Activated B cell treated with CpG ODN at 0.5 μM for 24 hours (primary cell): ENCODE measurements around the gene ENHO. TPM values are rescaled to one million over a fixed set of nuclear protein-coding genes. Genes with fewer than 3 reads are reported as not detected.

Experiments
- ATAC-seq: fragments of 200-7000 bp; cut with Tn5 transposase; one replicate; pipeline ENCODE4 v1.10.0; 2021; ENCODE audit warnings: low read depth, mild to moderate bottlenecking, moderate library complexity
- CTCF ChIA-PET: fragments of 350-600 bp; sonication (Branson Sonifier 250); formaldehyde crosslinking; loops from one replicate; lab custom pipeline; 2021; ENCODE audit warnings: antibody characterized with exemption; lab: Charles Lee
- POLR2A ChIA-PET: fragments of 350-600 bp; sonication (Branson Sonifier 250); formaldehyde crosslinking; loops from one replicate; lab custom pipeline; 2021; ENCODE audit warnings: antibody characterized with exemption; lab: Charles Lee
- DNase-seq: peaks from one replicate; pipeline ENCODE4 v3.0.0; 2022
- H3K27ac Mint-ChIP-seq: one replicate; pipeline ENCODE4 v1.8.0; 2020; ENCODE audit warnings: mixed read lengths
- H3K27me3 Mint-ChIP-seq: one replicate; pipeline ENCODE4 v1.8.0; 2021; ENCODE audit warnings: mixed read lengths
- H3K36me3 Mint-ChIP-seq: one replicate; pipeline ENCODE4 v1.8.0; 2021; ENCODE audit warnings: low read depth, mixed read lengths
- H3K4me1 Mint-ChIP-seq: one replicate; pipeline ENCODE4 v1.8.0; 2021; ENCODE audit warnings: mixed read lengths
- H3K4me3 Mint-ChIP-seq: one replicate; pipeline ENCODE4 v1.8.0; 2020; ENCODE audit warnings: mild to moderate bottlenecking, mixed read lengths
- H3K9me3 Mint-ChIP-seq: one replicate; pipeline ENCODE4 v1.8.0; 2020; ENCODE audit warnings: mixed read lengths
- intact Hi-C: fragments of 100-400 bp; cut with micrococcal nuclease; formaldehyde crosslinking; loops from one replicate; pipeline ENCODE4 v1.15.1; 2024
- total RNA-seq: library from RNA; stranded (reverse); gene quantifications from 2 replicates; pipeline ENCODE4 v1.2.3, GENCODE V29; 2022
- TF ChIP-seq, protein P1 (sequence below): fragments of 200-600 bp; IDR thresholded peaks from one replicate; pipeline ENCODE4 v1.8.0; 2022; ENCODE audit warnings: antibody characterized with exemption, mild to moderate bottlenecking

ENHO gene
- not detected in 2 replicates for total RNA-seq

DNA sequence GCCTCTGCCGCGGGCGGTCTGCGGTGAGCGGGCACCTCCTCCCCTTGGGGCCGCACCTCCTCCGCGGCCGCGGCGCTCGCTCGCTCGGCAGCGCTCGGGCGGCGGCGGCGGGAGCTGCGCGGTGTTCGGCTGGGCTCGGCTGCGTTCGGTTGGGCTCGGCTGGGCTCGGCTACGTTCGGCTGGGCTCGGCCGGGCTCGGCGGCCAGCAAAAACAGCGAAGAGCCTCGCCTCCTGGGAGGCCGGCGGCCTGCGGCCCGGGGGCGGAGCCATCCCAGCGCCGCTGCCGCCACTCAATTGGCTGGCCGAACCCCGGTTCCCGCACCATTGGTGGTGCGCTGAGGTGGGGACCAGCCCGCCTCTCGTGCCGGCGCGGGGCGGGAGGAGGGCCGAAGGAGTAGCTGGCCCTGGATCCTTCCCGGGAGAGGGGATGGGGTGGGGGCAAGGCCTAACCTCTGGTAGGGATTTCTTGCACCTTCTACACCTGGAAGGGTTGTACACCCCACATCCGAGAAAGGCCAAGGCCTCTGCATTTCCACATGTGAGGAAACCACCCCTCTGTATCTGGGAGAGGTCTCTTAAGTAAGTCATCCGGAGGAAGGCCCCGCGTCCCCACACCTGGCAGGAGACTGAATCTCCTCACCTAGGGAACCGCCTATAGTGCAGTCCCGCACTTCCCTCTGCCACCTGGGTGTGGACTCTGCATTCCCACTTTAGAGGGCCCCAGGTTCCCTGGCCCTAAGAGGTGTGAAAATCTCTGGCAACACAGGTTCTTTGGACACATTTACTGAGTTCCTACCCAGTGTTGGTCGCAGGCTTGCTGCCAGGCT, at the start of gene ENHO:
Gene ENHO, minus strand, starts transcription at position 20 of the 827 bp plus-strand sequence. CDS start 1,295 bp downstream, outside the sequence.
- ATAC-seq (peak; percentile 98), DNase-seq (peak; percentile 93)
- Mint-ChIP-seq H3K36me3 (no peaks in the 10 kb centered on the region), H3K27ac (no peak within 1 kb of the TSS), H3K9me3 (no peaks in the 10 kb centered on the region), H3K4me1 (peaks cover 9% of the 10 kb centered on the region), H3K4me3 (peak within 1 kb of the TSS; percentile 66), H3K27me3 (peaks cover 19% of the 10 kb centered on the region)
- TF ChIP-seq, protein P1, sequence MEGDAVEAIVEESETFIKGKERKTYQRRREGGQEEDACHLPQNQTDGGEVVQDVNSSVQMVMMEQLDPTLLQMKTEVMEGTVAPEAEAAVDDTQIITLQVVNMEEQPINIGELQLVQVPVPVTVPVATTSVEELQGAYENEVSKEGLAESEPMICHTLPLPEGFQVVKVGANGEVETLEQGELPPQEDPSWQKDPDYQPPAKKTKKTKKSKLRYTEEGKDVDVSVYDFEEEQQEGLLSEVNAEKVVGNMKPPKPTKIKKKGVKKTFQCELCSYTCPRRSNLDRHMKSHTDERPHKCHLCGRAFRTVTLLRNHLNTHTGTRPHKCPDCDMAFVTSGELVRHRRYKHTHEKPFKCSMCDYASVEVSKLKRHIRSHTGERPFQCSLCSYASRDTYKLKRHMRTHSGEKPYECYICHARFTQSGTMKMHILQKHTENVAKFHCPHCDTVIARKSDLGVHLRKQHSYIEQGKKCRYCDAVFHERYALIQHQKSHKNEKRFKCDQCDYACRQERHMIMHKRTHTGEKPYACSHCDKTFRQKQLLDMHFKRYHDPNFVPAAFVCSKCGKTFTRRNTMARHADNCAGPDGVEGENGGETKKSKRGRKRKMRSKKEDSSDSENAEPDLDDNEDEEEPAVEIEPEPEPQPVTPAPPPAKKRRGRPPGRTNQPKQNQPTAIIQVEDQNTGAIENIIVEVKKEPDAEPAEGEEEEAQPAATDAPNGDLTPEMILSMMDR = no peak
- ChIA-PET POLR2A (interaction anchor here (2.3 kb wide), 1 partner anchor 64 kb away, joined by 7 read pairs; the partner anchor contains the start of genes DNAI1 and FAM219A), CTCF (interaction anchor here (1.0 kb wide), 1 partner anchor 81 kb away, joined by 3 read pairs; no protein-coding TSS in a partner anchor)
- intact Hi-C loops = loop anchor here (1.0 to 5.0 kb wide), 4 partner anchors 65 to 191 kb away; partner anchors contain the start of genes DNAI1 and FAM219A

DNA sequence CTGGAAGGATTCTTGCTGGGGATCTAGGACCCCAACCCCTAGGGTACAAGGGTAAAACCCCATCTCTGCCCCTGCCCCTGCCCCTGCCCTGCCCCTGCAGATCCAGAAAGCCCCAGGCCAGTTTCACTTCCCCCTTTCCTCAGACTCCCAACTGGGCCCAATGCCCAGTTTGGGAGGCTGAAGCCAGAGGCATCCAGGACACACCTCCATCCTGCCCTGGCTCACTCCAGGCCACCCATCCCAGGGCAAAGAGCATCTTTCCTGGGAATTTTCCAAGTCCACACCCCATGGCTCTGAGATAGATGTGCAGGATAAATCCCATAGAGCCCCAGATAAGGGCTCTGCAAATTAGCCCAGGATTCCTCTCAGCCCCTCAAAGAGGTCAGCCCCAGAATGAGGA, 49.3 kb upstream of the ENHO start:
- no peak for ATAC-seq

DNA sequence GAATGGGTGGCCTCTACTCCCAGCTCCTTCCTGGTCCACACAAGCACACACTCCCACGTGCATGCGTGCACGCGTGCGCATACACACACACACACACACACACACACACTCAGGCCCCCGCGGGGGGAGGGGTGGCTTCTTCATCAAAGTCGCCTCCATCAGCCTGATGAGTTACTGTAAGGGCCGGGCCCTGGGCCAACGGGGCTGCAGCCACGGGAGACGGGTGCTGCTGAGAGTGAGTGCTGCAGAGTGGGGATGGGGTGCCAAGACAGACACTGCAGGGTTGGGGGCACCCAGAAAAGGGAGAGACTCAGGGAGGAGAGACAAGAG, 48.7 kb upstream of the ENHO start:
- TF ChIP-seq, protein P1 = no peak
- ChIA-PET POLR2A (no interaction called here), CTCF (no interaction called here)
- intact Hi-C loops = no loop called here
- Mint-ChIP-seq H3K27ac (no peak overlapping the region), H3K4me1 (peaks cover 7% of the 10 kb centered on the region), H3K4me3 (no peak overlapping the region), H3K27me3 (peaks cover 31% of the 10 kb centered on the region), H3K36me3 (no peaks in the 10 kb centered on the region), H3K9me3 (no peaks in the 10 kb centered on the region)
- no peak for DNase-seq
- no peak for ATAC-seq

More for the DNA sequence above, 49.3 kb upstream of the ENHO start:
- ChIA-PET POLR2A (no interaction called here), CTCF (no interaction called here)
- DNase-seq = no peak
- intact Hi-C loops = no loop called here
- Mint-ChIP-seq H3K27ac (no peak overlapping the region), H3K36me3 (no peaks in the 10 kb centered on the region), H3K27me3 (peaks cover 28% of the 10 kb centered on the region), H3K9me3 (no peaks in the 10 kb centered on the region), H3K4me3 (no peak overlapping the region), H3K4me1 (peaks cover 8% of the 10 kb centered on the region)
- TF ChIP-seq, protein P1 = no peak

DNA sequence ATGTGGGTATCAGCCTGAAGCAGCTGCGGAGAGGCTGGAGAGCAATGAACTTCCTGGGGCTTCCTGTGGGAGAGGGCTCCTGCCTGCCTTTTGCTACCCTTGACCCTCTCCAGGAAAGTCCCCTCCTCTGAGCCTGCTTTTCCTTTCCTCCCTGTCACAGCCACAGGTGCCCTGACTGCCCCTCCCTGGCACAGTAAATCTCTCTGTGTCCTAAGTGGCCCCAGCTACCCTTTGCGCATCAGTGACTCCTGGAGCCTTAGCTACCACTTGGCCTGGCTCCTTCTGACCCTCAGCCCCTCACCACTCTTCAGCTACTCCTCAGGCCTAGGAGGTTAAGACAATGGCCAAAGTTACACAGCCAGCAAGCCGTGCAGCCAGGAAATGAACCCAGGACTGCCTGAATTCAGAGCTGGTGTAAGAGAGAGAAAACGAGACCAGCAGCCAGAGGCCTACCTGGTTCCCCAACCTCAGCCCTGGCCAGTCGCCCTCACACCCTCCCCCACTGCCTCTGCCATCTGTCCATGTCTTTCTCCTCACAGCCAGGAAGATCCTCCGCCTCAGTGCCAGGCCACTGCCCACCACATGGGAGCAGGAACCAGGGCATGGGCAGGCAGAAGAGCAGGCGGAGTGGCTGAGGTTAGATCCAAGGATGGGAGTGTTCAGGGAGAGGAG, 48.2 kb upstream of the ENHO start:
- DNase-seq (no peak), ATAC-seq (no peak)
- no peaks in the 10 kb centered on the region for H3K36me3 Mint-ChIP-seq
- CTCF ChIA-PET = no interaction called here
- intact Hi-C loops = no loop called here
- TF ChIP-seq, protein P1 = no peak
- POLR2A ChIA-PET = no interaction called here
- H3K27me3 Mint-ChIP-seq = peaks cover 27% of the 10 kb centered on the region
- H3K27ac Mint-ChIP-seq = no peak overlapping the region
- H3K4me3 Mint-ChIP-seq = no peak overlapping the region
- H3K9me3 Mint-ChIP-seq = no peaks in the 10 kb centered on the region
- H3K4me1 Mint-ChIP-seq = peaks cover 7% of the 10 kb centered on the region

DNA sequence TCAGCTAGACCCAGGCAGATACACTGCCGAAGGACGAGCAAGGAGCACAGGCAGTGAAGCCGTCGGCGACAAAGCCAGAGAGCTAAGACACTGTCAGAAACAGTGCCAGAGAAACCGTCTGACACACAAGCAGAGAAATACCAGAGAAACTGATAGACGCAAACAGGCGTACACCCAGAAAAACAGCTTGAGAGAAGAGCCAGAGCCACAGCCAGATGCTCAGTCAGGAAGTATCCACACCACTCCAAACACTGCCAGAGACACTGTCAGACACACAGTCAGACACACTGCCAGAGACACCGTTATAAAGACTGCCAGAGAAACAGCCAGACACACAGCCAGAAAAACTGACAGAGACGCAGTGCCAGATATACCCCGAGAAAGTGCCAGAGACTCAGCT, 47.6 kb upstream of the ENHO start:
- no peak for ATAC-seq
- Mint-ChIP-seq H3K4me3 (no peak overlapping the region), H3K27me3 (peaks cover 26% of the 10 kb centered on the region), H3K9me3 (no peaks in the 10 kb centered on the region), H3K4me1 (peaks cover 7% of the 10 kb centered on the region), H3K27ac (no peak overlapping the region), H3K36me3 (no peaks in the 10 kb centered on the region)
- intact Hi-C loops = no loop called here
- ChIA-PET CTCF (no interaction called here), POLR2A (no interaction called here)
- TF ChIP-seq, protein P1 = no peak
- DNase-seq = no peak
